ENCODE data around the gene IP6K1. TPM values are rescaled to one million over a fixed set of nuclear protein-coding genes. Genes with fewer than 3 reads are reported as not detected.

IP6K1 gene
- total and polyA plus RNA-seq, 10 of the 15 experiments (the other 5 are each of a cell fraction or from before 2014, with no cell fraction given) = 1.3 to 30.6 (median 18.2) TPM

- BruUV-seq (replicated peaks) = no TSS peak
- RAD21 ChIA-PET (ENCODE audit: unreplicated experiment) = no interaction called here
- in situ Hi-C loops (cut with MboI) = no loop called here
- no peak for TF ChIP-seq RFX5 (IDR thresholded peaks at IDR 0.05; ENCODE audit: low read depth, low read length)
- no peak for TF ChIP-seq POLR2AphosphoS5 (IDR thresholded peaks at IDR 0.05; ENCODE audit: low read length)
- TF ChIP-seq NFXL1 (IDR thresholded peaks at IDR 0.05; ENCODE audit: borderline replicate concordance) = no peak
- TF ChIP-seq KLF5 (IDR thresholded peaks at IDR 0.05; ENCODE audit: partially characterized antibody) = no peak
- no peak for TF ChIP-seq NKRF (conservative IDR thresholded peaks at IDR 0.05)
- TF ChIP-seq SIN3A (IDR thresholded peaks at IDR 0.05; ENCODE audit: low read depth, low read length) = no peak
- TF ChIP-seq CHD4 (IDR thresholded peaks at IDR 0.05) = no peak
- no peak for TF ChIP-seq ZBED1 (IDR thresholded peaks at IDR 0.05; ENCODE audit: borderline replicate concordance)
- no peak for TF ChIP-seq CBX3 (IDR thresholded peaks at IDR 0.05; ENCODE audit: borderline replicate concordance, low read depth)
- TF ChIP-seq YBX1 (IDR thresholded peaks at IDR 0.05) = no peak
- TF ChIP-seq BCL3 (IDR thresholded peaks at IDR 0.05; ENCODE audit: borderline replicate concordance, insufficient read depth, low read depth, low read length, poor library complexity, severe bottlenecking) = no peak
- no peak for TF ChIP-seq SUZ12 (IDR thresholded peaks at IDR 0.05; ENCODE audit: unreplicated experiment)
- TF ChIP-seq E2F8 (IDR thresholded peaks at IDR 0.05; ENCODE audit: low read depth, partially characterized antibody) = no peak
- no peak for TF ChIP-seq MYC (IDR thresholded peaks at IDR 0.05; ENCODE audit: insufficient read depth, insufficient read length, insufficient replicate concordance, low read length, severe bottlenecking)
- no peak for TF ChIP-seq STAT1 (conservative IDR thresholded peaks at IDR 0.05)
- no peak for TF ChIP-seq NRF1 (conservative IDR thresholded peaks at IDR 0.05; ENCODE audit: low read depth, low read length)
- TF ChIP-seq BHLHE40 (IDR thresholded peaks at IDR 0.05; ENCODE audit: borderline replicate concordance in 1 of 2, low read depth in 2 of 2, low read length in 1 of 2) = no peak
Observed at GRCh38 chr3:49745986-49746385, 40.4 kb downstream of the IP6K1 start.

More at GRCh38 chr3:49745986-49746385, 40.4 kb downstream of the IP6K1 start:
- Histone ChIP-seq H3K27ac (ENCODE audit: control insufficient read depth, insufficient read depth) (no peak overlapping the region), H3K9me3 (replicated peaks; ENCODE audit: control insufficient read depth, insufficient read depth, low read length) (no peaks in the 10 kb centered on the region), H3K36me3 (ENCODE audit: control insufficient read depth in 2 of 2, insufficient read depth in 2 of 2, low read length in 1 of 2) (peaks cover 0 to 6% of the 10 kb centered on the region in 2 experiments), H4K20me1 (ENCODE audit: control insufficient read depth, insufficient read depth) (no peaks in the 10 kb centered on the region), H3K79me2 (ENCODE audit: control insufficient read depth, insufficient read depth, low read length) (no peaks in the 10 kb centered on the region), H3K4me1 (ENCODE audit: control insufficient read depth, insufficient read depth, low read length) (no peaks in the 10 kb centered on the region), H3K27me3 (replicated peaks in 1 of 2; ENCODE audit: control insufficient read depth in 2 of 2, insufficient read depth in 2 of 2, low read length in 1 of 2) (no peaks in the 10 kb centered on the region), H3K9ac (ENCODE audit: control insufficient read depth, insufficient read depth, low read length) (no peak overlapping the region), H2AFZ (ENCODE audit: control insufficient read depth, low read depth, low read length) (no peak overlapping the region), H3K4me2 (ENCODE audit: control insufficient read depth, insufficient read depth) (no peak overlapping the region), H3K4me3 (no peak overlapping the region)
- CTCF ChIA-PET = no interaction called here
- SMC1A ChIA-PET (ENCODE audit: uncharacterized antibody, unreplicated experiment) = interaction anchor here (0.9 kb wide), 1 partner anchor 15 kb away, joined by 3 read pairs; no protein-coding TSS in a partner anchor
- POLR2A ChIA-PET = interaction anchor here (0.6 to 0.7 kb wide), 2 partner anchors 19 to 904 kb away, joined by 3 to 5 read pairs; no protein-coding TSS in a partner anchor
- FAIRE-seq = no peak
- intact Hi-C loops (cut with micrococcal nuclease; ENCODE audit: unreplicated experiment) = no loop called here
- DNase-seq (ENCODE audit: low read depth, low spot score) = no peak
- ATAC-seq = no peak
- 95% methylated on average over 2 of the region's 2 CpGs for WGBS (ENCODE audit: insufficient coverage, insufficient replicate concordance, low lambda C conversion rate, missing lambda C conversion rate)
